Measurements from ENCODE around the gene BCAS3.

GRCh38 chr17:61422869-61423268 is 745.2 kb downstream of the BCAS3 start:
- TF ChIP-seq CTCF (IDR thresholded peaks at IDR 0.05; ENCODE audit: poor library complexity, severe bottlenecking) (no peak), EZH2 (IDR thresholded peaks at IDR 0.05; ENCODE audit: borderline replicate concordance, insufficient read depth, low read length, poor library complexity, severe bottlenecking) (no peak), POLR2AphosphoS5 (IDR thresholded peaks at IDR 0.05) (no peak)
